Testis (tissue), 2 donors: Measurements from ENCODE around the gene SYK.
"Not testable (repeated sequence)": the region's sequence is repeated elsewhere in the genome, so short reads cannot be mapped to it uniquely, and the experiment has no call there.

Experiments used
- POLR2A ChIP-seq: fragments of 450-650 bp; IDR thresholded peaks from one replicate; pipeline ENCODE4 v1.6.1; 2017; ENCODE audit warnings: antibody characterized with exemption, mild to moderate bottlenecking, moderate library complexity
- TF ChIP-seq, protein P1 (sequence below), 3 experiments: fragments of 450-650 bp in 2 of 3; fragments of 200-600 bp in 1 of 3; sonication (generic) in 1 of 3; IDR thresholded peaks; one replicate each; pipeline ENCODE4 v1.5.1; 2016 to 2019; ENCODE audit warnings: antibody characterized with exemption in 3 of 3, mild to moderate bottlenecking in 2 of 3, moderate library complexity in 1 of 3

DNA sequence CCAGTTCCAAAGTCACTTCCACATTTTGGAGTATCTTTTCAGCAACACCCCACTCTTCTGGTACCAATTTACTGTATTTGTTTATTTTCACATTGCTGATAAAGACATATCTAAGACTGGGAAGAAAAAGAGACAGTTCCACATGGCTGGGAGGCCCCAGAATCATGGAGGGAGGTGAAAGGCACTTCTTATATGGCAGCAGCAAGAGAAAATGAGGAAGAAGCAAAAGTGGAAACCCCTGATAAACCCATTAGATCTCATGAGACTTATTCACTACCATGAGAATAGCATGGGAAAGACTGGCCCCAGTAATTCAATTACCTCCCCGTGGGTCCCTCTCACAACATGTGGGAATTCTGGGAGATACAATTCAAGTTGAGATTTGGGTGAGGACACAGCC lies 19.6 kb downstream of the SYK start:
- TF ChIP-seq, protein P1, sequence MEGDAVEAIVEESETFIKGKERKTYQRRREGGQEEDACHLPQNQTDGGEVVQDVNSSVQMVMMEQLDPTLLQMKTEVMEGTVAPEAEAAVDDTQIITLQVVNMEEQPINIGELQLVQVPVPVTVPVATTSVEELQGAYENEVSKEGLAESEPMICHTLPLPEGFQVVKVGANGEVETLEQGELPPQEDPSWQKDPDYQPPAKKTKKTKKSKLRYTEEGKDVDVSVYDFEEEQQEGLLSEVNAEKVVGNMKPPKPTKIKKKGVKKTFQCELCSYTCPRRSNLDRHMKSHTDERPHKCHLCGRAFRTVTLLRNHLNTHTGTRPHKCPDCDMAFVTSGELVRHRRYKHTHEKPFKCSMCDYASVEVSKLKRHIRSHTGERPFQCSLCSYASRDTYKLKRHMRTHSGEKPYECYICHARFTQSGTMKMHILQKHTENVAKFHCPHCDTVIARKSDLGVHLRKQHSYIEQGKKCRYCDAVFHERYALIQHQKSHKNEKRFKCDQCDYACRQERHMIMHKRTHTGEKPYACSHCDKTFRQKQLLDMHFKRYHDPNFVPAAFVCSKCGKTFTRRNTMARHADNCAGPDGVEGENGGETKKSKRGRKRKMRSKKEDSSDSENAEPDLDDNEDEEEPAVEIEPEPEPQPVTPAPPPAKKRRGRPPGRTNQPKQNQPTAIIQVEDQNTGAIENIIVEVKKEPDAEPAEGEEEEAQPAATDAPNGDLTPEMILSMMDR (IDR thresholded peaks at IDR 0.05), result not testable (repeated sequence)
- not testable (repeated sequence) for TF ChIP-seq POLR2A
